Posterior vena cava (tissue), 2 donors: ENCODE results near the gene PRELID1. TPM values are rescaled to one million over a fixed set of nuclear protein-coding genes. Genes with fewer than 3 reads are reported as not detected.
A peak's percentile ranks its signal among the peaks of the same experiment; 100 is the strongest.
"Not testable (repeated sequence)": the region's sequence is repeated elsewhere in the genome, so short reads cannot be mapped to it uniquely, and the experiment has no call there.

Source experiments
- DNase-seq: peaks from one replicate; pipeline ENCODE4 v3.0.0-alpha.2; 2020; ENCODE audit warnings: low spot score
- intact Hi-C, 2 donors: fragments of 100-400 bp; cut with DNase I; formaldehyde crosslinking; loops; one replicate each; pipeline versions ENCODE4 v1.14.1 to v1.14.2; 2022 to 2023
- long read RNA-seq, 2 donors: library from polyadenylated mRNA; unstranded; transcript quantifications; one replicate each; pipeline ENCODE4 v2.0.0, GENCODE V29; 2020 to 2021
- total RNA-seq, 2 donors: library from RNA; stranded (reverse); fragmentation: NEBNext Ultra II Directional; extraction: Animal tissue kit (Norgen Biotek cat#: 25700); gene quantifications; one replicate each; pipeline ENCODE4 v1.2.1, GENCODE V29; 2021
- donor health status: DM: yes; HTN: yes; CAD: no.
- donor health status: DM: yes; HTN: yes; CAD: no.

Gene PRELID1, protein sequence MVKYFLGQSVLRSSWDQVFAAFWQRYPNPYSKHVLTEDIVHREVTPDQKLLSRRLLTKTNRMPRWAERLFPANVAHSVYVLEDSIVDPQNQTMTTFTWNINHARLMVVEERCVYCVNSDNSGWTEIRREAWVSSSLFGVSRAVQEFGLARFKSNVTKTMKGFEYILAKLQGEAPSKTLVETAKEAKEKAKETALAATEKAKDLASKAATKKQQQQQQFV
- 10 to 100 TPM; 81.8 to 91.9 TPM for total RNA-seq
- long read RNA-seq, donor 1, transcript PRELID1-201 (5 exons, 1,261 nt) = major isoform, 74 of 75 reads
- long read RNA-seq, donor 1, partial matches to known transcripts = 1 of 75 reads
- long read RNA-seq, donor 1, other reads (novel, unspliced or antisense) = 0 of 75 reads
- long read RNA-seq, donor 2, transcript PRELID1-201 (5 exons, 1,261 nt) = major isoform, 387 of 400 reads
- long read RNA-seq, donor 2, partial matches to known transcripts = 3 of 400 reads
- long read RNA-seq, donor 2, other reads (novel, unspliced or antisense) = 6 of 400 reads

DNA sequence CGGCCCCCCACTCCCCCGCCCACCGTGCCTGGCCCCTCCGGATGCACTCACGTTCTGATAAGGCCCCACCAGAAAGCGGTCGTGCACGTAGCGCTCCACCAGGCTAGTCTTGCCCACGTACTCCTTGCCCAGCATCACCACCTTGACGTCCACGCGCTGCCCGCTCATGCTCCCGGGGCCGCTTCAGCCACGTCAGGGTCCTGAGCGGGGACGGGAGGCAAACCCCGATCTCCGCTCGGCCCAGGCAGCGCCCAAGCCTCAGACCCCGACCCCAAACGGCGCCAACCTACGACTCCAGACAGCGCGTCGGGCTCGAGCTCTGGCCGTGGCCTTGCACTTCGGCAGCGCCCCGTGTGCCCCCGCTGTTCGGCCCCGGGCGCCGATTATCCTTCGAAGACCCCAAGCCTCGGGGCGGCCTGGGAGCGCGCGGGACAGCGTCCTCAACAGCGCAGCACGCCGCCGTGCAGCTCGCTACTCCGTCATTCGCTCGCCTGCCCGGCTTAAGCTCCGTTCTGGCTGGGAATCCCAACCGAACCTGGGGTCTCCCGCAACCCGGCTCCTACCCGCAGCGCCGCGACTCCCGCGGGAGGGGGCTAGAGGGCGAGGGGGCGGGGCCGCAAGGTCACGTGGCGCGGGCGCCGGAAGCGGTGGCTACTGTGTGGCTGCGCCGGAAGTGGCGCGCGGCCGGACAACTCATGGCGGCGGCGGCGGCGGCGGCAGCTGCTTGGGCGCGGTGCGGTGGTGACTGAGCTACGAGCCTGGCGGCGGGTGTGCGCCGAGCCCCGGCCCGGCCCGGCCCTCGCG is at the start of gene PRELID1, which contains the start of gene RAB24:
TSS of gene PRELID1 (plus strand) at position 679 of the 804 bp plus-strand sequence. CDS start 187 bp downstream, outside the sequence.
TSS of gene RAB24 (minus strand) at position 599 of the 804 bp plus-strand sequence. CDS start at position 168, 431 bp downstream.
- intact Hi-C loops = no loop called here
- DNase-seq = peak; percentile 97

DNA sequence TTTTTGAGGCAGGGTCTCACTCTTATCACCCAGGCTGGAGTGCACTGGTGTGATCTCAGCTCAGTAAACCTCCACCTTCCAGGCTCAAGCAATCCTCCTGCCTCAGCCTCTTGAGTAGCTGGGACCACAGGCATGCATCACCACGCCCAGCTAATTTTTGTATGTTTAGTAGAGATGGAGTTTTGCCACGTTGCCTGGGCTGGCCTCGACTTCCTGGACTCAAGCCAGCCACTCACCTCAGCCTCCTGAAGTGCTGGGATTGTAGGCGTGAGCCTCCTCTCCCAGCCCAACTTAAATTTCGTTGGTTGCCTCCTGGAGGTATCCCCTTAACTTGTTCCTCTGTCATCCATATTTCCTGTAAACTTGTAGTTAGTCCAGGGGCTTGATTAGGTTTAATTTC is 47.3 kb upstream of the PRELID1 start:
- intact Hi-C loops = no loop called here
- no peak for DNase-seq

DNA sequence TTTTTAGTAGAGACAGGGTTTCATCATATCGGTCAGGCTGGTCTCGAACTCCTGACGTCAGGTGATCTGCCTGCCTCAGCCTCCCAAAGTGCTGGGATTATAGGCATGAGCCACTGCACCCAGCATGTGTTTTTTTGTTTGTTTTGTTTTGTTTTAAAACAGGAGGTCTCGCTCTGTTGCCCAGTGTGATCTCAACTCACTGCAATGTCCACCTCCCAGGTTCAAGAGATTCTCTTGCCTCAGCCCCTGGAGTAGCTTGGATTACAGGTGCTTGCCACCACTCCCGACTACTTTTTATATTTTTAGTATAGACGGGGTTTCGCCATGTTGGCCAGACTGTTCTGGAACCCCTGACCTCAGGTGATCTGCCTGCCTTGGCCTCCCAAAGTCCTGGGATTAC is 44.9 kb upstream of the PRELID1 start:
- intact Hi-C loops, DNase-seq: not testable (repeated sequence)

DNA sequence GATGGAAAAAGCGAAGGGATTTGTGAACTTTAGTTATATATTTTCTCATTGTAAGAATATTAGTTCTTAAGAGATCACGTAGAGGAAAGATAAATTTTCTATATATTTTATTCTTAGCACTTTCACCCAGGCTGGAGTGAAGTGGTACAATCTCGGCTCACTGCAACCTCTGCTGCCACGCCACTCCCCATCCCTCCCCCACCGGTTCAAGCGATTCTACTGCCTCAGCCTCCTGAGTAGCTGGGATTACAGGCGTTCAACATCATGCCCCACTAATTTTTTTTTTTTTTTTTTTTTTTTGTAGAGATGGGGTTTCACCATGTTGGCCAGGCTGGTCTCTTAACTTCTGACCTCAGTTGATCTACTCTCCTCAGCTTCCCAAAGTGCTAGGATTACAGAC is 42.6 kb upstream of the PRELID1 start:
- intact Hi-C loops = no loop called here
- DNase-seq = no peak

DNA sequence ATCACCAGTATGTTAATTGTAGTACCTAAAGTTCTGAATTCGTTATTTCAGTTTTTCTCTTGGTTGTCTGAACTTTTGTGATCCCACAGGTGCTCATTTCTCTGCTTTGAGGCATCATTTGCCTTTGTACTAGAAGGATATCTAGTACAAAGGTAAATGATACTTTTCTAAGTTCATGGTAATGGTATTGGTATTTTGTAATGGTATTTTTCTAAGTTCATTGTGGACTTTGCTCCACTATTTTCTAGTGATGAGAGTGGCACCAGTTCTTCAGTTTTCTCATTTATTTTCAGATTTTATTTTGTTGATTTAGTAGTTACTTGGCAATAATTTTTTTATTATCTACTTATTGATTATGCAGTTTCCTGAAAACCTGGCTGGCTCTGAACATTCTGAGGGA is 42.1 kb upstream of the PRELID1 start:
- DNase-seq = no peak
- intact Hi-C loops = no loop called here

DNA sequence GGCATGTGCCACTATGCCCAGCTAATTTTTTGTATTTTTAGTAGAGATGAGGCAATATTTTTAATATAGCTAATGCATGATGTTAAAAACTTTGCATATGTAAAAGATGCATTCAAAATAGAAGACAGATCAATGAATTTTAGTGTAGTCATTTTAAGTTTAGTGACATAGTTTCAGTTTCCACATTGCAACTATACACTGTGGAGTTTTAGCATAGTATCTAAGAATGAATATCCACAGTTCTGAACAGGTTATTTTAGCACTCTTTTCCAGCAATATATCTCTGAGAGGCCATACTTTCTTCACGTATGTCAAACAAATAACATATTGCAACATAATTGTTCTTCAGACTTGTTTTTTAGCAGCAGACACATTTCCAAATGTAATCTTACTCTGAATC is 39.4 kb upstream of the PRELID1 start:
- intact Hi-C loops = no loop called here
- DNase-seq = no peak

DNA sequence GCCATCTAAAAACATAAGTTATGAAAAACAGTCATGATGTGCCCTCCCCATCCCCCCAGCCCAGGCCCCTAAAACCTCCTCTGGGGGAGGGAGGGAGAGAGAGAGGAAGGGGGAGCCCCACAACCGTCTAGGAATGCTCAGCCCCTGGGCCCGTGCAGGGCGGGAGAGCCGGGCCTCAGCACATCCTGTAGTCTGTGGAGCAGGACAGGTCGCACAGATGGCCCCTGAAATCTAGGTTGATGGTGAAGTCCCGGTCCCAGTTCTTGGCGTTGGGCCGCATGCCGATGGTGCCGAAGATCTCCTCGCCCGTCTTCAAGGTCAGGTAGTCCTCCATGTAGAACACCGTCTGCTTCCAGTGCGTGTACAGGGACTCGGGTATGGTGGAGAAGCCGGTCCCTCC is 38.2 kb upstream of the PRELID1 start:
- DNase-seq = no peak
- intact Hi-C loops = no loop called here

DNA sequence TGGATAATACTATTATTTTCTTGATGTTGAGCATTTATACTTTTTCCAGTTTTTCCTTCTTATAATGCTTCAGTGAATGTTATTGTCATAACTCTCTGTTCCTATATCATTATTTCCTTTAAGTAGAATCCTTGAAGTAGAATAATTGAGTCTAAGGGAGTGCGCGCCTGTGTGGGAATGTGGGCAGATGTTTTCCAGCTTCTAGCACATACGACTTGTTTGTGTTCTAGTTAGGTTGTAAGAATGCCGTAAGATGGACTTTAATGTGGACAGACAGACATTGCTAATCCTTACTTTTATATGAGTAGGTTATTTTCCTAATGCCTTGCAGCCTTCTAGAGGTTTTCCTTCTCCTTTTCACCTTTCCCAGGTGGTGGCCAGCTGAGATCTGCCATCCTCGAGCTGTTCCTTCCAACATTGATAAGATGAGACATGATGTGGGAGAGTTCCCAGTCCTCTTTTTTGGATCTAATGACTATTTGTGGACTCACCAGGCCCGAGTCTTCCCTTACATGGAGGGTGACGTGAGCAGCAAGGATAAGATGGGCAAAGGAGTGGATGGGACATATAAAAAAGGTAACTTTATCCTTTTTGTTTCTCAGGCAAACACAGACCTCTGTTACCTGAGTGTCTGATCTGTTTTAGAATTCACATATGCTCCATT is 34.2 kb upstream of the PRELID1 start:
- no peak for DNase-seq
- intact Hi-C loops = loop anchor here in 1 of 2 donors (1.0 kb wide), 1 partner anchor 18 kb away; no protein-coding TSS in a partner anchor

DNA sequence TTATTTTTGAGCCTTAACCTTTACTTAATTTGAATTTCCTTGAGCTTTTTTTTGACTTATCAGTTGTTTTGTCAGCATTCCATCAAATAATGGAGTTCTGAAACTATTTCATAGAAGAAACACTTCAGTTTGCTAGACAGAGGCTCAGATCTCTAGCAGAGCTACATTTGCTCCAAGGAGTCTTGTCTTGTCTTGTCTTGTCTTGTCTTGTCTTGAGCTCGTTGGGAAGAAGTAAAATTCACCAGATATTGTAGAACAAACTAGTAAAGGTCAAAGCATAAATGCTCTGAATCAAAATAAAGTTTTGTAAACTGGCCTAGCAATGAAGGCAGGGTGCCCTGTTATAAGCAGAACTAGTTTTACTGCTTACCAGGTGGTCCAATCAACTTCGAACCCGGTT is 33.6 kb upstream of the PRELID1 start:
- DNase-seq = no peak
- intact Hi-C loops = loop anchor here in 1 of 2 donors (1.0 kb wide), 1 partner anchor 19 kb away; no protein-coding TSS in a partner anchor

DNA sequence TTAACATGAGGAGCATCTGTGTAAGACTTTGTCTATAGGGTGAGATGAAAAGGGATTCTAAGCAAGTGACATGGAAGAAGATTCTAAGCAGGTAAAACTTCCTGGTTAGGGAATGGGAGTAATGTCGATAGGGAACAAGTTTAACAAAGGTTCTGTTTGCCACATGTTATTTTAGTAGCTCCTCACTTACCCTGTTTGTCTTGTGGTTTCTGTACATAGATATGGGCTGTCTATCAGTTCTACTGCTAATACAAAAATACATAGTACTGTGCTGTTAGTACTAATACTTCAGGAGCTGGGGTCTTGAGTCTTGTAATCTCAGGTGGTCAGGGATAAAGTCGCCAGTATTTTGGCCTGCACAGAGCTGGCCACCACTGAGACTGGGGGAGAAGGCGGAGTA is 32.9 kb upstream of the PRELID1 start:
- intact Hi-C loops = no loop called here
- no peak for DNase-seq

DNA sequence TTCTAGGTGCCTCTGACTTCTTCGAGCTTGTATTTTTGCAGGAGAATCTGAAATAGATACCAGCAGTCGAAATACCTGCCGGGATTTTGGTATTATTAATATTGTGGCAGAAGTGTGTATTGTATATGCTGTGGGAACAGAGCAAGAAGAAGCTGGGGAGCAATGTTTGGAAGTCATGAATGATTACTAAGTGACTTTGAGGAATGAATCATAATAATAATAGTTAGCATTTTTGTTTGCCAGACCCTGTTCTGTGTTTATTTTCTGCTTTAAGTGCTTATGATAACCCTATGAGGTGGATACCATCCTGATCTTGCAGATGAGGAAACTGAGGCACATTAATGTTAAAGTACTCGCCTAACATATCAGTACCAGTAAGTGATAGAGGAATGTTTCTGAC is 32.5 kb upstream of the PRELID1 start:
- intact Hi-C loops = no loop called here
- no peak for DNase-seq

DNA sequence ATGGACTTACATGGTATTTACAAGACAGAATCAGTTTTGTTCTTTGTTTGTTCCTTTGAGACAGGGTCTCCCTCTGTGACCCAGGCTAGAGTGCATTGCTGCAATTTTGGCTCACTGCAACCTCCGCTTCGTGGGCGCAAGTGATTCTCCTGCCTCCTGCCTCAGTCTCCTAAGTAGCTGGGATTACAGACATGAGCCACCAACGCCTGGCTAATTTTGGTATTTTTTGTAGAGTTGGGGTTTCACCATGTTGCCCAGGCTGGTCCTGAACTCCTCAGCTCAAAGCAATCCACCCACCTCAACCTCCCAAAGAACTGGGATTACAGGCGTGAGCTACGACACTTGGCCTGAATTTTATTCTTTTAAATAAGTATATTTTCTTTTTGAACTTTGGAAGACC is 27.7 kb upstream of the PRELID1 start:
- intact Hi-C loops = no loop called here
- DNase-seq = no peak

DNA sequence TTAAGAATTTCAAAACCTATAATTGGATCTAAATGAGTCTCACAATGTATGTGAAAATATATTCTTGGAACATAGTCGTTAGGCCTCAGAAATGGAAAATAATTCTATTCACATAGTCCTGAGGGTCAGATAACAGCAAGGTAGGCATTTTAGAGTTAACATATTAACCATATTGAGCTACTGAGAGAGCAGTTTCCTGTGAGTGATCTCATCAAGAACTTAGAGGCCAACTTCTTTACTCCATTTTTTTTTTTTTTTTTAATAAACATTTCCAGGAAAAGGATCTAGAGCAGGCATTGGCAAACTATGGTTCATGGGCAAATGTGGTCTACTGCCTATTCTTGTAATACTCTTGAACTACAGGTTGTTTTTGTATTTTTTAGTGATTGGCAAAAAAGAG is 26.7 kb upstream of the PRELID1 start:
- intact Hi-C loops = no loop called here
- no peak for DNase-seq

DNA sequence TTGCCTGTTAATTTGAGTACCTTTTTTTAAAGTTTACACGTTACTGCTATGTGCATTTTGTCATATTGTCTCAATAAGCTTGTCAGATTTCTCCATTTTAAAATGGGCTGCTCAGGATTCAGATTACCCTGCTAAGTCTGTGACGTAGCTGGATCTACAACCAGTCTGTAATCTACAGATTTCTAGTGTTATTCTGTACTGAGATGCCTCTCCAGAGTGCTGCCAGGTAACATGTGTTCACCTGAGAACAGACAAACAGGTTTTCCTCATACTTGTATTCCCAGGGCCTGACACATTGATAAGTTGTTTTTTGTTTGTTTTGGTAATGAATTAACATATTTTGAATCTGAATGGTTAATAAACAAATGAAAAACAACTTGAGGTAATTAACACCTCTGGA is 15.4 kb upstream of the PRELID1 start:
- intact Hi-C loops = no loop called here
- DNase-seq = no peak

DNA sequence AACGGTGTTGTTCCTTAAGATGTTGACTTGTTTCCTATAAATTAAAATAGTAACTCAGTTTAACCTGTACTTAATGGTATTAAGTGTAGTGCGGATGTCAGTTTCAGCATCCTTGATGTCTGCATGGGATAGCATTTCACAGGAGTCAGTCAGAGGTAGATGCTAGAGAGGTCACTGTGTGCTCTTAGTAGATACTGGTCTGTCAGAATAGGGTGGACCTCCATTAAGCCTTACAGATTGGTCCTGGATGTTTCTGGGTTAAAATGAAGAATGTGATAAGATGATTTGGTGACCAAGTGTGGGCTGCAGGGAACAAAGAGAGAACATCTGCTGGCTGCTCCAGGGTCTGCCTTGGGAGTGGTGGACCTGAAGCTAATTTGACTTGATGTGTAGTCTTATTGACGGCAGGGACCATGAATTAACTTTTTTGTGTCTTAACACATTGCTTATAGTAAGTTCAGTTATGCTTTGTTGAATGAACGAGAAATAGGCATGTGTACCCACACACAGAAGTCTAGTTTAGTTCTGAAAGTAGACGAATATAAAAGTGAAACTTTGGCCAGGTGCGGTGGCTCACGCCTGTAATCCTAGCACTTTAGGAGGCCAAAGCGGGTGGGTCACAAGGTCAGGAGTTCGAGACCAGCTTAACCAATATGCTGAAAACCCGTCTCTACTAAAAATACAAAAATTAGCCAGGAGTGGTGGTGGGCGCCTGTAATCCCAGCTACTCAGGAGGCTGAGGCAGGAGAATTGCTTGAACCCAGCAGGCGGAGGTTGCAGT is 12.6 kb upstream of the PRELID1 start:
- DNase-seq = no peak
- intact Hi-C loops = no loop called here

DNA sequence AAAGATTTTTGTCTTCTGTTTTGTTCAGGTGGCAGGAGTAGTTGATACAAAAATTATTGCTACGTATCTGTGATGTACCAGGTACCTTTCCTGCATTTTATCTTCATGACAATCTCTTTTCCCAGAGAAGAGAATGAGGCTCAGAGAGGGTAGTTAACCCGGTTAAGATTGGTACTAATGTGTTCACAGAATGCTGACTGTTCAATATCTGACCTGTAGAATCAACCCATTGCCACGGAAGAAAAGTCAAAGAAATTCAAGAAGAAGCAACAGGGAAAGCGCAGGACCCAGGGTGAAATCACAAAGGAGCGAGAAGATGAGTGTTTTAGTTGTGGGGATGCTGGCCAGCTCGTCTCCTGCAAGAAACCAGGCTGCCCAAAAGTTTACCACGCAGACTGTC is 11.9 kb upstream of the PRELID1 start:
- no peak for DNase-seq
- intact Hi-C loops = no loop called here

DNA sequence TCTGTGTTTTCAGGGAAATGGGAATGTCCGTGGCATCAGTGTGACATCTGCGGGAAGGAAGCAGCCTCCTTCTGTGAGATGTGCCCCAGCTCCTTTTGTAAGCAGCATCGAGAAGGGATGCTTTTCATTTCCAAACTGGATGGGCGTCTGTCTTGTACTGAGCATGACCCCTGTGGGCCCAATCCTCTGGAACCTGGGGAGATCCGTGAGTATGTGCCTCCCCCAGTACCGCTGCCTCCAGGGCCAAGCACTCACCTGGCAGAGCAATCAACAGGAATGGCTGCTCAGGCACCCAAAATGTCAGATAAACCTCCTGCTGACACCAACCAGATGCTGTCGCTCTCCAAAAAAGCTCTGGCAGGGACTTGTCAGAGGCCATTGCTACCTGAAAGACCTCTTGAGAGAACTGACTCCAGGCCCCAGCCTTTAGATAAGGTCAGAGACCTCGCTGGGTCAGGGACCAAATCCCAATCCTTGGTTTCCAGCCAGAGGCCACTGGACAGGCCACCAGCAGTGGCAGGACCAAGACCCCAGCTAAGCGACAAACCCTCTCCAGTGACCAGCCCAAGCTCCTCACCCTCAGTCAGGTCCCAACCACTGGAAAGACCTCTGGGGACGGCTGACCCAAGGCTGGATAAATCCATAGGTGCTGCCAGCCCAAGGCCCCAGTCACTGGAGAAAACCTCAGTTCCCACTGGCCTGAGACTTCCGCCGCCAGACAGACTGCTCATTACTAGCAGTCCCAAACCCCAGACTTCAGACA is 9.6 kb upstream of the PRELID1 start:
- intact Hi-C loops = no loop called here
- DNase-seq = peak; percentile 69

DNA sequence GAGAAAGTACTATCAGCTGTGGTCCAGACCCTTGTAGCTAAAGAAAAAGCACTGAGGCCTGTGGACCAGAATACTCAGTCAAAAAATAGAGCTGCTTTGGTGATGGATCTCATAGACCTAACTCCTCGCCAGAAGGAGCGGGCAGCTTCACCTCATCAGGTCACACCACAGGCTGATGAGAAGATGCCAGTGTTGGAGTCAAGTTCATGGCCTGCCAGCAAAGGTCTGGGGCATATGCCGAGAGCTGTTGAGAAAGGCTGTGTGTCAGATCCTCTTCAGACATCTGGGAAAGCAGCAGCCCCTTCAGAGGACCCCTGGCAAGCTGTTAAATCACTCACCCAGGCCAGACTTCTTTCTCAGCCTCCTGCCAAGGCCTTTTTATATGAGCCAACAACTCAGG is 9.0 kb upstream of the PRELID1 start:
- intact Hi-C loops = no loop called here
- DNase-seq = peak; percentile 40
